ENCODE results near the gene ANO2. TPM values are rescaled to one million over a fixed set of nuclear protein-coding genes. Genes with fewer than 3 reads are reported as not detected.

Gene ANO2
- total RNA-seq, 1 donor from 2014 or later, result 20.1 TPM

DNA sequence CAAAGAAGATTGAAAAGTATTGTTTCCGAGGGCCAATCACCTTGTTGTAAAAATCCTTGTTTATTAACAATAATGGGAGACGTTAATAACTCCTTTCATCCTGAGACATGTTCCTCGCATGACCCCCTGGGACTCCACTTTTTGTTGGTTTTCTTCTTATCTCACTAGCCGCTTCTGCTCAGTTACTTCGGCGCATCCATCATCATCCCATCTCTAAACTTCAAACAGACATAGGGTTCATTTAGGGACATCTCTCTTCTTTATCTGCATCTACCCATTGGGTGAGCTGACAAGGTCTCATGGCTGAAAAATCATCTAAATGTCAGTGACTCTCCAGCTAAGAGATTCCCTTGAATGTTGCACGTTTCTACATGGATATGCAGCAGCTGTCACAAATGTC is 252.2 kb downstream of the ANO2 start:
- Histone ChIP-seq H3K27me3 (no peaks in the 10 kb centered on the region), H3K9me3 (no peaks in the 10 kb centered on the region), H3K4me1 (no peaks in the 10 kb centered on the region), H3K4me3 (no peak overlapping the region), H3K36me3 (no peaks in the 10 kb centered on the region), H3K27ac (no peak overlapping the region)
- no peak for DNase-seq (ENCODE audit: low spot score in 2 of 2)
- intact Hi-C loops (cut with DNase I), result no loop called here
- TF ChIP-seq, protein P1, sequence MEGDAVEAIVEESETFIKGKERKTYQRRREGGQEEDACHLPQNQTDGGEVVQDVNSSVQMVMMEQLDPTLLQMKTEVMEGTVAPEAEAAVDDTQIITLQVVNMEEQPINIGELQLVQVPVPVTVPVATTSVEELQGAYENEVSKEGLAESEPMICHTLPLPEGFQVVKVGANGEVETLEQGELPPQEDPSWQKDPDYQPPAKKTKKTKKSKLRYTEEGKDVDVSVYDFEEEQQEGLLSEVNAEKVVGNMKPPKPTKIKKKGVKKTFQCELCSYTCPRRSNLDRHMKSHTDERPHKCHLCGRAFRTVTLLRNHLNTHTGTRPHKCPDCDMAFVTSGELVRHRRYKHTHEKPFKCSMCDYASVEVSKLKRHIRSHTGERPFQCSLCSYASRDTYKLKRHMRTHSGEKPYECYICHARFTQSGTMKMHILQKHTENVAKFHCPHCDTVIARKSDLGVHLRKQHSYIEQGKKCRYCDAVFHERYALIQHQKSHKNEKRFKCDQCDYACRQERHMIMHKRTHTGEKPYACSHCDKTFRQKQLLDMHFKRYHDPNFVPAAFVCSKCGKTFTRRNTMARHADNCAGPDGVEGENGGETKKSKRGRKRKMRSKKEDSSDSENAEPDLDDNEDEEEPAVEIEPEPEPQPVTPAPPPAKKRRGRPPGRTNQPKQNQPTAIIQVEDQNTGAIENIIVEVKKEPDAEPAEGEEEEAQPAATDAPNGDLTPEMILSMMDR (IDR thresholded peaks at IDR 0.05), result no peak

DNA sequence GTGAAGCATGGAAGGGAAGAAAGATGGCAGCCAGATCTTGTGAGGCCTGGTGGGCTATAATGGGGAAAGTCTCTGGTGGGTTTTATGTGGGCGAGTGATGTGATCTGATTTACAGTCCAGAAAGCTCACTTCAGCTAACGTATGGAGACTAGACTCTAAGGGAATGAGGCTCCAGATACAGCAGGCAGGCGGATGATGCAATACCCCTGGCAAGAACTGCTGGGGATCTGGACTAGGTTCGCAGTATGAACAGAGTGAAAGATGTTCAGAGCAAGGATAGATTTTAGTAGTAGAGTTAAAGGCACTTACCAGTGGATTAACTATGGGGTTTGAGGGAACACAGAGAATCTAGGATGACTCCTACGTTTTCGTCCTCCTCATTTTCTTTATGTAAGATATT is 253.1 kb downstream of the ANO2 start:
- Histone ChIP-seq H3K27ac (no peak overlapping the region), H3K27me3 (no peaks in the 10 kb centered on the region), H3K4me1 (no peaks in the 10 kb centered on the region), H3K36me3 (no peaks in the 10 kb centered on the region), H3K4me3 (no peak overlapping the region), H3K9me3 (no peaks in the 10 kb centered on the region)
- intact Hi-C loops (cut with DNase I), result no loop called here
- DNase-seq (ENCODE audit: low spot score in 2 of 2), result no peak
- TF ChIP-seq, protein P1 (IDR thresholded peaks at IDR 0.05), result no peak

DNA sequence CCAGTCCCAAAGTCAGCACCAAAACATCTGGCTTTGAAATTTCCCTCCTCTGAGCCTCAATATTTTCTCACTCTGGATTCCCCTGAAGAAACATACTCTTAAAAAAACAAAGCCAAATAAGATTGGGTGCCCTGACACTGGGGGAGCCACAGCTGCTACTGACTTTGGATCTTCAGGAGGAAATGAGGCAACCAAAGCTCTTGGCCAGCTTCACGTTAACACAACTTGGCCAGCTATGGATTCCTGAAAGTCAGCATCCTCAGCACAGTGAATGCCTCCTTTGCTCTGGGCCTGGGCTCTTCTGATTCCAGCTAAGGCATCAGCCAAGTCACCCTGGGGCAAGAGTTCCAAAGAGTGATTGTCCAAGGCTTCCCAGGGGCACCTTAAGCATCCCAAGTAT is 254.8 kb downstream of the ANO2 start:
- Histone ChIP-seq H3K4me3 (no peak overlapping the region), H3K27me3 (no peaks in the 10 kb centered on the region), H3K4me1 (no peaks in the 10 kb centered on the region), H3K9me3 (no peaks in the 10 kb centered on the region), H3K36me3 (no peaks in the 10 kb centered on the region), H3K27ac (no peak overlapping the region)
- TF ChIP-seq, protein P1 (IDR thresholded peaks at IDR 0.05), result no peak
- no peak for DNase-seq (ENCODE audit: low spot score in 2 of 2)
- intact Hi-C loops (cut with DNase I), result no loop called here

DNA sequence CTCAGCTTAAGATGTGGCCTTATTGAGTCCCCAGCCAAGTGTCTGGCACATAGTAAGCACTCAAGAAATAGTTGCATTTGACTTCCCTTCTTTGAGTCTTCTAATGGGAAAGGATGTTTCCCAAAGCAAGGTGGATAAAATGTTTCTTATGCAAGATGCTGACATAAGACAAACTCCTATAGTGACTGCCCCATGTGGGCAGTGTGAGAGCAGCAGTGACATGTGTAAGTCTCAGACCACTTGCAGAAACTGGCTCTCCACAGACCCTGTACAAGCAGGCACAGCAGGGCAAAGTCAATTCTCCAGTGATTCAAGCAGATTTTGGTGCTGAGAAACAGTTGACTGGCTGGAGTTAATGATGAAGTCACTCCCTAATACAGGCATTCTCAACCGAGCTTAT is 255.3 kb downstream of the ANO2 start:
- TF ChIP-seq, protein P1 (IDR thresholded peaks at IDR 0.05), result no peak
- intact Hi-C loops (cut with DNase I), result no loop called here

DNA sequence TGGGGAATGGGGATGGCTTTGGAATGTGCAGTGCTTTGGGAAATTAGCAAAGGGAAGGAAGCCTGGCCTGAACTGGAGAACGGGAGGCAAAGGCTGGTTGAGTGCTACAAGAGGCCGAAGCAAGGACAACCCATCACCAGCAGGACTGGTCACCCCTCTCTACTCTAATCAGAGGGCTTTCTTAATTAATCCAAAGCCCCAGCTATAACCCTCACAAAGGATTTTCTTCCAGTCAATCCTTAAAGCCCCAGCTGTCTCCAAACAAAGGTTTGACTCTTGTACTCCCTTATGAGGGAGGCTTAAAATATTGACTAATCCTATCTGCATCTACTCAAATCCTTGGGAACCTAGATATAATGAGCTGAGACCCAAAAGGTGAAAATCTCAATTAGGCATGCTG is 256.8 kb downstream of the ANO2 start:
- Histone ChIP-seq H3K4me1 (no peaks in the 10 kb centered on the region), H3K36me3 (no peaks in the 10 kb centered on the region), H3K27me3 (no peaks in the 10 kb centered on the region), H3K4me3 (no peak overlapping the region), H3K9me3 (no peaks in the 10 kb centered on the region), H3K27ac (no peak overlapping the region)
- TF ChIP-seq, protein P1 (IDR thresholded peaks at IDR 0.05), result no peak
- DNase-seq (ENCODE audit: low spot score in 2 of 2), result no peak
- intact Hi-C loops (cut with DNase I), result no loop called here

More for the DNA sequence above, 255.3 kb downstream of the ANO2 start:
- H3K36me3 ChIP-seq, result no peaks in the 10 kb centered on the region
- DNase-seq (ENCODE audit: low spot score in 2 of 2), result no peak
- no peak overlapping the region for H3K4me3 ChIP-seq
- no peaks in the 10 kb centered on the region for H3K9me3 ChIP-seq
- H3K27ac ChIP-seq, result no peak overlapping the region
- no peaks in the 10 kb centered on the region for H3K4me1 ChIP-seq
- H3K27me3 ChIP-seq, result no peaks in the 10 kb centered on the region

DNA sequence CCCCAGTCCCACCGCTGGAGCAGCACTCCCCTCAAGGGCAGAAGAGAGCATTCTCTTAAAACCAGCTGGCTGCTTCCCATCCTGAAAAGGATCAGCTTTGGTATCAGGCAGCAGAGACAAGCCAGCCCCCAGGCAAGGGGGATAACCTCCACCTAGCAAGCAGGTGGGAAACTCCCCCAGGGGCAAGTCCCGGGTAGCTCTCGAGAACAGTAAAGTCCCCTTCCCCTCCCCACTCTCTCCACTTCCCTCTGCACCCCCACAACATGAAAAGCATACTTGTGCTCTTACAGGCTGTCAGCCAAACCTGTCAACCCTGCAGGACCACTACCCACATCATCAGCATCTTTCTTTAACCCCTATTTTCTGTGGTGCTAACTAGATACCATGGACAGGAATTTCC is 259.1 kb downstream of the ANO2 start:
- TF ChIP-seq, protein P1 (IDR thresholded peaks at IDR 0.05), result no peak
- Histone ChIP-seq H3K4me1 (no peaks in the 10 kb centered on the region), H3K27ac (no peak overlapping the region), H3K27me3 (no peaks in the 10 kb centered on the region), H3K4me3 (no peak overlapping the region), H3K9me3 (no peaks in the 10 kb centered on the region), H3K36me3 (no peaks in the 10 kb centered on the region)
- DNase-seq (ENCODE audit: low spot score in 2 of 2), result no peak
- intact Hi-C loops (cut with DNase I), result no loop called here

Data from ascending aorta (tissue), 2 donors.